ENCODE measurements around the gene CALD1.

DNA sequence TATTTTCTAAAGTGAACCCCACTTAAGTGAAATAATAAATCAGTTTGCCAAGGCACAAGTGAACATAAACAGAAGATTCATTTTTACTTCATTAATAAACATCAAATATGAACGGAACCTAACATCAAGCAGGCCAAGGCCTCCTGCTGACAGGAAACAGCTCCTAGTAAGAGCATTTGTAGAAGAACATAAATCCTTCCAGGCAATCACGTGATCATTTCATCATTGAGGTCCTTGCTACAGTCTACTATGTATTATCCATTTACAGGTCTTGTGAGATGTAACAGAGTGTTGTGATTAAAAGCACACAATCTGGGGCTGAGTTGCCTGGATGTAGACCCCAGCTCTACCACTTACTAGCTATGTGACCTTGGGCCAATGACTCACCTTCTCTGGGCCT, 70.6 kb downstream of the CALD1 start:
- TF ChIP-seq, protein P1, sequence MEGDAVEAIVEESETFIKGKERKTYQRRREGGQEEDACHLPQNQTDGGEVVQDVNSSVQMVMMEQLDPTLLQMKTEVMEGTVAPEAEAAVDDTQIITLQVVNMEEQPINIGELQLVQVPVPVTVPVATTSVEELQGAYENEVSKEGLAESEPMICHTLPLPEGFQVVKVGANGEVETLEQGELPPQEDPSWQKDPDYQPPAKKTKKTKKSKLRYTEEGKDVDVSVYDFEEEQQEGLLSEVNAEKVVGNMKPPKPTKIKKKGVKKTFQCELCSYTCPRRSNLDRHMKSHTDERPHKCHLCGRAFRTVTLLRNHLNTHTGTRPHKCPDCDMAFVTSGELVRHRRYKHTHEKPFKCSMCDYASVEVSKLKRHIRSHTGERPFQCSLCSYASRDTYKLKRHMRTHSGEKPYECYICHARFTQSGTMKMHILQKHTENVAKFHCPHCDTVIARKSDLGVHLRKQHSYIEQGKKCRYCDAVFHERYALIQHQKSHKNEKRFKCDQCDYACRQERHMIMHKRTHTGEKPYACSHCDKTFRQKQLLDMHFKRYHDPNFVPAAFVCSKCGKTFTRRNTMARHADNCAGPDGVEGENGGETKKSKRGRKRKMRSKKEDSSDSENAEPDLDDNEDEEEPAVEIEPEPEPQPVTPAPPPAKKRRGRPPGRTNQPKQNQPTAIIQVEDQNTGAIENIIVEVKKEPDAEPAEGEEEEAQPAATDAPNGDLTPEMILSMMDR (IDR thresholded peaks at IDR 0.05), result no peak
- TF ChIP-seq, protein P2, sequence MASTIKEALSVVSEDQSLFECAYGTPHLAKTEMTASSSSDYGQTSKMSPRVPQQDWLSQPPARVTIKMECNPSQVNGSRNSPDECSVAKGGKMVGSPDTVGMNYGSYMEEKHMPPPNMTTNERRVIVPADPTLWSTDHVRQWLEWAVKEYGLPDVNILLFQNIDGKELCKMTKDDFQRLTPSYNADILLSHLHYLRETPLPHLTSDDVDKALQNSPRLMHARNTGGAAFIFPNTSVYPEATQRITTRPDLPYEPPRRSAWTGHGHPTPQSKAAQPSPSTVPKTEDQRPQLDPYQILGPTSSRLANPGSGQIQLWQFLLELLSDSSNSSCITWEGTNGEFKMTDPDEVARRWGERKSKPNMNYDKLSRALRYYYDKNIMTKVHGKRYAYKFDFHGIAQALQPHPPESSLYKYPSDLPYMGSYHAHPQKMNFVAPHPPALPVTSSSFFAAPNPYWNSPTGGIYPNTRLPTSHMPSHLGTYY (CRISPR knock-in tag; IDR thresholded peaks at IDR 0.05), result no peak
- TF ChIP-seq CREM (CRISPR knock-in tag; IDR thresholded peaks at IDR 0.05), result no peak
- TF ChIP-seq SP1 (CRISPR knock-in tag; conservative IDR thresholded peaks at IDR 0.05), result no peak
- TF ChIP-seq CREB1 (CRISPR knock-in tag; IDR thresholded peaks at IDR 0.05), result no peak
- TF ChIP-seq, protein P3, sequence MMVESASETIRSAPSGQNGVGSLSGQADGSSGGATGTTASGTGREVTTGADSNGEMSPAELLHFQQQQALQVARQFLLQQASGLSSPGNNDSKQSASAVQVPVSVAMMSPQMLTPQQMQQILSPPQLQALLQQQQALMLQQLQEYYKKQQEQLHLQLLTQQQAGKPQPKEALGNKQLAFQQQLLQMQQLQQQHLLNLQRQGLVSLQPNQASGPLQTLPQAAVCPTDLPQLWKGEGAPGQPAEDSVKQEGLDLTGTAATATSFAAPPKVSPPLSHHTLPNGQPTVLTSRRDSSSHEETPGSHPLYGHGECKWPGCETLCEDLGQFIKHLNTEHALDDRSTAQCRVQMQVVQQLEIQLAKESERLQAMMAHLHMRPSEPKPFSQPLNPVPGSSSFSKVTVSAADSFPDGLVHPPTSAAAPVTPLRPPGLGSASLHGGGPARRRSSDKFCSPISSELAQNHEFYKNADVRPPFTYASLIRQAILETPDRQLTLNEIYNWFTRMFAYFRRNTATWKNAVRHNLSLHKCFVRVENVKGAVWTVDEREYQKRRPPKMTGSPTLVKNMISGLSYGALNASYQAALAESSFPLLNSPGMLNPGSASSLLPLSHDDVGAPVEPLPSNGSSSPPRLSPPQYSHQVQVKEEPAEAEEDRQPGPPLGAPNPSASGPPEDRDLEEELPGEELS (CRISPR knock-in tag; IDR thresholded peaks at IDR 0.05), result no peak

All from WTC11 (cell line).